Keratinocyte (primary cell): ENCODE results near the gene NSDHL. TPM values are rescaled to one million over a fixed set of nuclear protein-coding genes. Genes with fewer than 3 reads are reported as not detected.

Experiments
- DNase-seq: peaks from one replicate; pipeline ENCODE4 v3.0.0-alpha.2; 2011; ENCODE audit warnings: low read depth, missing footprints, low spot score
- FAIRE-seq: peaks from 2 replicates; lab custom pipeline; 2011; peaks lifted over from hg19 to GRCh38; lab: Jason Lieb, UNC
- H2AFZ ChIP-seq: 2 replicates; pipeline ENCODE4 v1.6.0; 2012; ENCODE audit warnings: low read length, control low read depth, inconsistent platforms; ENCODE audit not compliant: control insufficient read depth
- H3K27ac ChIP-seq: 2 replicates; pipeline ENCODE4 v1.5.1; 2011; ENCODE audit warnings: low read length; ENCODE audit not compliant: control insufficient read depth, insufficient read depth
- H3K27me3 ChIP-seq: 3 replicates; pipeline ENCODE4 v1.6.0; 2011; ENCODE audit warnings: low read length; ENCODE audit not compliant: control insufficient read depth, insufficient read depth; ENCODE audit errors: extremely low read depth
- H3K36me3 ChIP-seq, 2 experiments: 2 replicates in 1 of 2; 3 replicates in 1 of 2; pipeline ENCODE4 v1.5.1; 2011; ENCODE audit warnings: low read length in 2 of 2, mild to moderate bottlenecking in 1 of 2; ENCODE audit not compliant: control insufficient read depth in 2 of 2, insufficient read depth in 2 of 2; ENCODE audit errors: extremely low read depth in 1 of 2
- H3K4me1 ChIP-seq: 3 replicates; pipeline ENCODE4 v1.5.1; 2011; ENCODE audit warnings: low read length; ENCODE audit not compliant: control insufficient read depth, insufficient read depth; ENCODE audit errors: extremely low read depth
- H3K4me2 ChIP-seq: 3 replicates; pipeline ENCODE4 v1.6.0; 2011; ENCODE audit warnings: low read depth, low read length; ENCODE audit not compliant: control insufficient read depth, insufficient read depth; ENCODE audit errors: extremely low read depth
- H3K4me3 ChIP-seq, 3 experiments: fragments of 200-600 bp in 1 of 3; sonication (generic) in 1 of 3; 2 replicates in 2 of 3; 3 replicates in 1 of 3; pipeline ENCODE4 v1.5.1; 2011 to 2016; ENCODE audit warnings: low read length in 3 of 3, mild to moderate bottlenecking in 3 of 3, control low read depth in 2 of 3, inconsistent platforms in 1 of 3, low read depth in 1 of 3, mixed read lengths in 1 of 3, mixed run types in 1 of 3, moderate library complexity in 1 of 3; ENCODE audit not compliant: control insufficient read depth in 2 of 3, insufficient read depth in 2 of 3; ENCODE audit errors: extremely low read depth in 1 of 3
- H3K79me2 ChIP-seq: 2 replicates; pipeline ENCODE4 v1.6.0; 2012; ENCODE audit warnings: low read length; ENCODE audit not compliant: control insufficient read depth, insufficient read depth
- H3K9ac ChIP-seq: 3 replicates; pipeline ENCODE4 v1.6.0; 2011; ENCODE audit warnings: low read length; ENCODE audit not compliant: control insufficient read depth, insufficient read depth; ENCODE audit errors: extremely low read depth
- H3K9me1 ChIP-seq: 3 replicates; pipeline ENCODE4 v1.6.0; 2011; ENCODE audit warnings: low read length; ENCODE audit not compliant: control insufficient read depth, insufficient read depth; ENCODE audit errors: extremely low read depth
- H3K9me3 ChIP-seq: 2 replicates; pipeline ENCODE4 v1.5.1; 2012; ENCODE audit warnings: low read depth, low read length; ENCODE audit not compliant: control insufficient read depth
- H4K20me1 ChIP-seq: 3 replicates; pipeline ENCODE4 v1.6.0; 2011; ENCODE audit warnings: low read length; ENCODE audit not compliant: control insufficient read depth, insufficient read depth; ENCODE audit errors: extremely low read depth
- EZH2 ChIP-seq: IDR thresholded peaks from one replicate; pipeline ENCODE4 v1.6.1; 2012; ENCODE audit warnings: inconsistent platforms, mild to moderate bottlenecking, low read length, moderate library complexity
- dilution Hi-C: fragments of 300-500 bp; cut with MboI; formaldehyde crosslinking; loops from one replicate; pipeline ENCODE4 v1.7.0; 2020; ENCODE audit warnings: low sequenced_read_pairs; ENCODE audit not compliant: extremely low pct_ligation_motif_present
- polyA plus RNA-seq, 5 experiments: library from polyadenylated mRNA; depleted of rRNA in 3 of 5; stranded (reverse) in 3 of 5; stranded (forward) in 1 of 5; unstranded in 1 of 5; fragments of >200 nt; gene quantifications; 1 replicate in 1 of 5; 2 replicates in 3 of 5; 3 replicates in 1 of 5; pipeline versions ENCODE4 v1.2.1 to v1.2.3, GENCODE V29; 2011 to 2012; ENCODE audit warnings: missing spikeins in 2 of 5, low read depth in 1 of 5, low replicate concordance in 1 of 5
- TF ChIP-seq, protein P1 (sequence below), 3 experiments: IDR thresholded peaks in 1 of 3; conservative IDR thresholded peaks in 1 of 3; optimal IDR thresholded peaks in 1 of 3; 2 replicates in 2 of 3; 3 replicates in 1 of 3; pipeline versions ENCODE3 to v1.5.1; 2011; ENCODE audit warnings: low read length in 3 of 3, mild to moderate bottlenecking in 3 of 3, moderate library complexity in 2 of 3, control low read depth in 1 of 3, inconsistent platforms in 1 of 3; ENCODE audit not compliant: insufficient read depth in 2 of 3; ENCODE audit errors: extremely low read depth in 1 of 3

The NSDHL gene
- polyA plus RNA-seq, 1 donor (not counting 4 experiments of a cell fraction or from before 2014, with no cell fraction given): 79.0 TPM

DNA sequence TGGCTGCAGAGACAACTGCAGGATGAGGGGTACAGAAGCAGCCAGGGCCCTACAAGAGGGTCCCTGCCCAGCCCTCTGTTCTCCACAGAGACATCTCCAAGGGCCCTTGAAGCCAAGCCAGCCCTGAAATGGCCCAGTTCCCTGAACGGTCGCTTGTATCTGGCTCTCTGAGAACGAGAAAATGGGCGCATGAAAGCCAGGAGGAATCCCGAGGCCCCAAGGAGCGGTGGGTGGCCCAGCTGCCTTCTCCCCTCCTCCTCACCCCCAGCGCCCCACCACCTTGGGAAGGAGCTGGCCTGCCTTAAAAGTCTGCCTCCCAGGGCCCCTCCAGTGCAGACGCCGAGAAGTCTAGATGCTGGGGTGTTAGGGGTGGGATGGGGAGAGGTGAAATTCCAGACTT is 72.7 kb downstream of the NSDHL start:
- no peaks in the 10 kb centered on the region for H3K9me1 ChIP-seq
- no peaks in the 10 kb centered on the region for H3K79me2 ChIP-seq
- FAIRE-seq: no peak

DNA sequence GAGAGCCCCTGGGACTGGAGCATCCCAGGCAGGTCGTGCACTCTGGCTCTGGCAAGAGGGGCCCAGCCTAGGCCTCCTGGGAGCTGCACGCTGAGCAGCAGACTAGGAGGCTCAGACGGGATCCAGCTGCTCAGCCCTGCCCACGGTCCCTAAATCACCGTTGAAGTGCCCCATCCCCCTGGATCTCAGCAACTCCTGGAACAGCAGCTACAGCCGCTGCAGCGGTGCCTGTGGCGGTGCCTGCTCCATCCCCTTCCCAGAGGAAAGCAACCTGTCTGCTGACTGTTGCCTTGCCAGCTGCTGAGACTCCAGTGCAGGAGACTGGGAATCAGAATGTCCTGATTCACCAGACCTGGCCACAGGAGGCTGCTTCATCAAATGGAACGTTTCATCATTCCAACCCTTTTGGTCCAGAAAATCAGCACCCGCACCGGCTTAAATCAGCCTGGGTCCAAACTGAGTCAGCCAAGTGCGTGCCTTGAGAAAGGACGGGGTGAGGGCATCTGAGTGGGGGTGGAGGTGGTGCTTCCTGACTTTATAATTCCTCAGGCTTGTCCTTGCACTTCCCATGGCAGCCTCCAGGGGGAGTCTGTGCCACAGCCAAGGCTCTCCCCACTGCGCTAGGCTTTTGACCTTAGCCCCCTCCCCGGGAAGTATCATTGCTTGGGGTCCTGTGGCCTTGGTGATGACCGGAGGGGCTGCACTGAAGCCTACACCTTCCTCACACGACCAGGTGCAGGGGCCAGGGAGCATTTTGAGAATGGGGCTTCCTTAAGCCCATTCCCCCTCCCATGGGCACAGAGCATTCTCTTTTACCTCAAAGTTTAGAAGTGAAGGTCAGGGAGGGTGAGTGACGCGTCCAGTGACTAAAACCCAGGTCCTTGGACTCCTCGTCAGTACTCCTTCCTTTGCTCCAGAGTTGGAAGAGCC is 73.6 kb downstream of the NSDHL start:
- dilution Hi-C loops: no loop called here
- TF ChIP-seq, protein P1, sequence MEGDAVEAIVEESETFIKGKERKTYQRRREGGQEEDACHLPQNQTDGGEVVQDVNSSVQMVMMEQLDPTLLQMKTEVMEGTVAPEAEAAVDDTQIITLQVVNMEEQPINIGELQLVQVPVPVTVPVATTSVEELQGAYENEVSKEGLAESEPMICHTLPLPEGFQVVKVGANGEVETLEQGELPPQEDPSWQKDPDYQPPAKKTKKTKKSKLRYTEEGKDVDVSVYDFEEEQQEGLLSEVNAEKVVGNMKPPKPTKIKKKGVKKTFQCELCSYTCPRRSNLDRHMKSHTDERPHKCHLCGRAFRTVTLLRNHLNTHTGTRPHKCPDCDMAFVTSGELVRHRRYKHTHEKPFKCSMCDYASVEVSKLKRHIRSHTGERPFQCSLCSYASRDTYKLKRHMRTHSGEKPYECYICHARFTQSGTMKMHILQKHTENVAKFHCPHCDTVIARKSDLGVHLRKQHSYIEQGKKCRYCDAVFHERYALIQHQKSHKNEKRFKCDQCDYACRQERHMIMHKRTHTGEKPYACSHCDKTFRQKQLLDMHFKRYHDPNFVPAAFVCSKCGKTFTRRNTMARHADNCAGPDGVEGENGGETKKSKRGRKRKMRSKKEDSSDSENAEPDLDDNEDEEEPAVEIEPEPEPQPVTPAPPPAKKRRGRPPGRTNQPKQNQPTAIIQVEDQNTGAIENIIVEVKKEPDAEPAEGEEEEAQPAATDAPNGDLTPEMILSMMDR (optimal IDR thresholded peaks at IDR 0.05 in 1 of 3, IDR thresholded peaks at IDR 0.05 in 1 of 3, conservative IDR thresholded peaks at IDR 0.05 in 1 of 3; ENCODE audit: extremely low read depth in 1 of 3, insufficient read depth in 2 of 3, low read length in 3 of 3): peak in 2 of 3 experiments; percentile 77 to 81
- no peak for TF ChIP-seq EZH2
- no peaks in the 10 kb centered on the region for H3K27me3 ChIP-seq
- H3K9ac ChIP-seq: no peak overlapping the region
- no peak overlapping the region for H3K4me3 ChIP-seq
- H3K79me2 ChIP-seq: no peaks in the 10 kb centered on the region
- H4K20me1 ChIP-seq: no peaks in the 10 kb centered on the region
- FAIRE-seq (no peak), DNase-seq (no peak)
- H3K27ac ChIP-seq: no peak overlapping the region
- no peaks in the 10 kb centered on the region for H3K9me3 ChIP-seq
- no peak overlapping the region for H2AFZ ChIP-seq
- H3K9me1 ChIP-seq: no peaks in the 10 kb centered on the region
- H3K4me1 ChIP-seq: peaks cover 17% of the 10 kb centered on the region
- no peak overlapping the region for H3K4me2 ChIP-seq
- no peaks in the 10 kb centered on the region for H3K36me3 ChIP-seq

More for the DNA sequence above, 72.7 kb downstream of the NSDHL start:
- H3K4me2 ChIP-seq: no peak overlapping the region
- no peak overlapping the region for H3K4me3 ChIP-seq
- peaks cover 23% of the 10 kb centered on the region for H3K4me1 ChIP-seq
- dilution Hi-C loops: no loop called here
- no peaks in the 10 kb centered on the region for H3K27me3 ChIP-seq
- no peaks in the 10 kb centered on the region for H3K36me3 ChIP-seq
- H4K20me1 ChIP-seq: no peaks in the 10 kb centered on the region
- H3K9me3 ChIP-seq: no peaks in the 10 kb centered on the region
- no peak overlapping the region for H2AFZ ChIP-seq
- H3K27ac ChIP-seq: no peak overlapping the region
- DNase-seq: no peak
- no peak overlapping the region for H3K9ac ChIP-seq
- TF ChIP-seq, protein P1 (optimal IDR thresholded peaks at IDR 0.05 in 1 of 3, IDR thresholded peaks at IDR 0.05 in 1 of 3, conservative IDR thresholded peaks at IDR 0.05 in 1 of 3; ENCODE audit: extremely low read depth in 1 of 3, insufficient read depth in 2 of 3, low read length in 3 of 3): no peak
- no peak for TF ChIP-seq EZH2
